Loucy (cell line): Measurements from ENCODE around the gene IFI35.

ENCODE experiments used
- H2AFZ ChIP-seq: fragments of 200-600 bp; sonication (generic); 2 replicates; pipeline ENCODE4 v1.6.0; 2016; ENCODE audit warnings: antibody characterized with exemption, mild to moderate bottlenecking, low read length, moderate library complexity
- H3F3A ChIP-seq: fragments of 200-600 bp; 2 replicates; pipeline ENCODE4 v1.6.0; 2016; ENCODE audit warnings: antibody characterized with exemption, low read depth, mild to moderate bottlenecking
- H3K27me3 ChIP-seq: fragments of 200-600 bp; sonication (generic); 2 replicates; pipeline ENCODE4 v1.6.1; 2014; ENCODE audit warnings: low read length, mild to moderate bottlenecking; ENCODE audit not compliant: insufficient read depth, poor library complexity, severe bottlenecking
- H3K36me3 ChIP-seq: fragments of 200-600 bp; sonication (generic); 2 replicates; pipeline ENCODE4 v1.6.1; 2016; ENCODE audit warnings: low read length; ENCODE audit not compliant: insufficient read depth
- H3K4me1 ChIP-seq: fragments of 200-600 bp; sonication (generic); 2 replicates; pipeline ENCODE4 v1.5.1; 2014; ENCODE audit warnings: low read length, mild to moderate bottlenecking; ENCODE audit not compliant: insufficient read depth, poor library complexity, severe bottlenecking
- H3K4me2 ChIP-seq: fragments of 200-600 bp; sonication (generic); 2 replicates; pipeline ENCODE4 v1.6.0; 2014; ENCODE audit warnings: antibody characterized with exemption, low read length, low read depth, mild to moderate bottlenecking; ENCODE audit not compliant: poor library complexity, severe bottlenecking
- H3K4me3 ChIP-seq: fragments of 200-600 bp; sonication (generic); 2 replicates; pipeline ENCODE4 v1.5.1; 2014; ENCODE audit warnings: low read length, mild to moderate bottlenecking, mixed read lengths; ENCODE audit not compliant: poor library complexity, severe bottlenecking
- H3K79me2 ChIP-seq: fragments of 200-600 bp; sonication (generic); 2 replicates; pipeline ENCODE4 v1.6.1; 2014; ENCODE audit warnings: low read length; ENCODE audit not compliant: insufficient read depth
- H3K9ac ChIP-seq: fragments of 200-600 bp; sonication (generic); 2 replicates; pipeline ENCODE4 v1.6.0; 2014; ENCODE audit warnings: mild to moderate bottlenecking, low read depth, low read length, moderate library complexity; ENCODE audit not compliant: poor library complexity, severe bottlenecking
- H3K9me2 ChIP-seq: fragments of 200-600 bp; sonication (generic); replicated peaks from 2 replicates; pipeline ENCODE4 v1.6.1; 2016; ENCODE audit warnings: low read depth, low read length, mixed read lengths
- H3K9me3 ChIP-seq: fragments of 200-600 bp; sonication (generic); 2 replicates; pipeline ENCODE4 v1.6.1; 2014; ENCODE audit warnings: mild to moderate bottlenecking, antibody characterized with exemption, low read length, low read depth; ENCODE audit not compliant: insufficient read depth
- H4K20me1 ChIP-seq: fragments of 200-600 bp; sonication (generic); 2 replicates; pipeline ENCODE4 v1.6.0; 2014; ENCODE audit warnings: antibody characterized with exemption, low read length, mild to moderate bottlenecking; ENCODE audit not compliant: insufficient read depth, poor library complexity, severe bottlenecking
- EZH2phosphoT487 ChIP-seq: fragments of 200-600 bp; IDR thresholded peaks from 2 replicates; pipeline ENCODE4 v1.6.1; 2018; ENCODE audit warnings: antibody characterized with exemption, mild to moderate bottlenecking, moderate library complexity, borderline replicate concordance
- TF ChIP-seq, protein P1 (sequence below): fragments of 200-600 bp; sonication (generic); conservative IDR thresholded peaks from 2 replicates; pipeline ENCODE4 v1.5.1; 2014; ENCODE audit warnings: mild to moderate bottlenecking, antibody characterized with exemption, low read length

IFI35 gene

DNA sequence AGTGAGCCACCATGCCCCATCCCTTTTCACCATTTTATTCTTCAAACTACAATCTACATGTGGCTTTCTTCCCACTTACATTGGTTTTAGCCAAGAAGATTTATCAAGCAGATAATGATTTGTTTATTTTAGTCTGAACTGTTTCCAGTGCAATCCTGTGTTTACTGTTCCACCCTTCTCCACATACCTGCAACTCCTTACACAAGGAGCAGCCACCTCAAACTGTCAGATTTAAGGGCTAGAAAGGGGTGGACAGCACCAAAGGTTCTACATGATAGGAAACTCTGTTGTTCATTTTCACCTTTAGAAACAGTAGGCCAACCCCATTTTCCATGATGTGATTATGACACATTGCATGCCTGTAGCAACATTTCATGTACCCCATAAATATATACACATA lies 24.3 kb upstream of the IFI35 start:
- H4K20me1 ChIP-seq: peaks cover 21% of the 10 kb centered on the region
- H3K4me3 ChIP-seq: peak overlapping the region; percentile 84
- peaks cover 68% of the 10 kb centered on the region for H3K79me2 ChIP-seq

GRCh38 chr17:42985225-42985624 lies 21.4 kb upstream of the IFI35 start:
- peaks cover 31% of the 10 kb centered on the region for H3K4me1 ChIP-seq

More for the DNA sequence above, 24.3 kb upstream of the IFI35 start:
- no peaks in the 10 kb centered on the region for H3K27me3 ChIP-seq
- peak overlapping the region; percentile 92 for H3K9ac ChIP-seq
- no peaks in the 10 kb centered on the region for H3K9me2 ChIP-seq
- H2AFZ ChIP-seq: no peak overlapping the region
- peaks cover 9% of the 10 kb centered on the region; the same call in 1 of the 2 replicates for H3K36me3 ChIP-seq
- H3F3A ChIP-seq: no peaks in the 10 kb centered on the region
- peak overlapping the region; percentile 94 for H3K4me2 ChIP-seq
- no peaks in the 10 kb centered on the region for H3K9me3 ChIP-seq
- H3K4me1 ChIP-seq: peaks cover 42% of the 10 kb centered on the region
- TF ChIP-seq EZH2phosphoT487: no peak
- TF ChIP-seq, protein P1, sequence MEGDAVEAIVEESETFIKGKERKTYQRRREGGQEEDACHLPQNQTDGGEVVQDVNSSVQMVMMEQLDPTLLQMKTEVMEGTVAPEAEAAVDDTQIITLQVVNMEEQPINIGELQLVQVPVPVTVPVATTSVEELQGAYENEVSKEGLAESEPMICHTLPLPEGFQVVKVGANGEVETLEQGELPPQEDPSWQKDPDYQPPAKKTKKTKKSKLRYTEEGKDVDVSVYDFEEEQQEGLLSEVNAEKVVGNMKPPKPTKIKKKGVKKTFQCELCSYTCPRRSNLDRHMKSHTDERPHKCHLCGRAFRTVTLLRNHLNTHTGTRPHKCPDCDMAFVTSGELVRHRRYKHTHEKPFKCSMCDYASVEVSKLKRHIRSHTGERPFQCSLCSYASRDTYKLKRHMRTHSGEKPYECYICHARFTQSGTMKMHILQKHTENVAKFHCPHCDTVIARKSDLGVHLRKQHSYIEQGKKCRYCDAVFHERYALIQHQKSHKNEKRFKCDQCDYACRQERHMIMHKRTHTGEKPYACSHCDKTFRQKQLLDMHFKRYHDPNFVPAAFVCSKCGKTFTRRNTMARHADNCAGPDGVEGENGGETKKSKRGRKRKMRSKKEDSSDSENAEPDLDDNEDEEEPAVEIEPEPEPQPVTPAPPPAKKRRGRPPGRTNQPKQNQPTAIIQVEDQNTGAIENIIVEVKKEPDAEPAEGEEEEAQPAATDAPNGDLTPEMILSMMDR: no peak

GRCh38 chr17:42989141-42989540 lies 17.4 kb upstream of the IFI35 start:
- Histone ChIP-seq H4K20me1 (peaks cover 4% of the 10 kb centered on the region), H3K9ac (no peak overlapping the region), H3K27me3 (no peaks in the 10 kb centered on the region), H3F3A (no peaks in the 10 kb centered on the region), H3K4me3 (no peak overlapping the region), H3K4me1 (peaks cover 15% of the 10 kb centered on the region), H3K36me3 (peaks cover 62% of the 10 kb centered on the region; the same call in 1 of the 2 replicates), H3K9me2 (no peaks in the 10 kb centered on the region), H3K9me3 (no peaks in the 10 kb centered on the region), H2AFZ (no peak overlapping the region), H3K79me2 (peaks cover 22% of the 10 kb centered on the region), H3K4me2 (no peak overlapping the region)
- TF ChIP-seq EZH2phosphoT487: no peak
- TF ChIP-seq, protein P1: no peak

More at GRCh38 chr17:42985225-42985624, 21.4 kb upstream of the IFI35 start:
- Histone ChIP-seq H3K9ac (peak overlapping the region; percentile 48), H2AFZ (no peak overlapping the region), H3K4me2 (peak overlapping the region; percentile 94), H3K36me3 (peaks cover 37% of the 10 kb centered on the region; the same call in 1 of the 2 replicates), H3K79me2 (peaks cover 59% of the 10 kb centered on the region), H3F3A (no peaks in the 10 kb centered on the region), H3K9me2 (no peaks in the 10 kb centered on the region), H3K4me3 (peak overlapping the region; percentile 50), H4K20me1 (peaks cover 21% of the 10 kb centered on the region), H3K27me3 (no peaks in the 10 kb centered on the region), H3K9me3 (no peaks in the 10 kb centered on the region)
- TF ChIP-seq EZH2phosphoT487: no peak
- TF ChIP-seq, protein P1: no peak
